HFF-Myc (cell line): ENCODE measurements around the gene TMEM235.

ENCODE experiments used
- DNase-seq: peaks from one replicate; pipeline ENCODE4 v3.0.0-alpha.2; 2011; ENCODE audit warnings: low read depth; ENCODE audit errors: extremely low read depth
- H3K4me3 ChIP-seq: replicated peaks from 2 replicates; pipeline ENCODE4 v1.5.1; 2011; ENCODE audit warnings: low read depth, mild to moderate bottlenecking, control low read depth, low read length
- CTCF ChIP-seq: IDR thresholded peaks from 2 replicates; pipeline ENCODE4 v1.5.1; 2012; ENCODE audit warnings: mild to moderate bottlenecking, low read depth, low read length, control low read depth; ENCODE audit errors: missing control alignments

The TMEM235 gene

DNA sequence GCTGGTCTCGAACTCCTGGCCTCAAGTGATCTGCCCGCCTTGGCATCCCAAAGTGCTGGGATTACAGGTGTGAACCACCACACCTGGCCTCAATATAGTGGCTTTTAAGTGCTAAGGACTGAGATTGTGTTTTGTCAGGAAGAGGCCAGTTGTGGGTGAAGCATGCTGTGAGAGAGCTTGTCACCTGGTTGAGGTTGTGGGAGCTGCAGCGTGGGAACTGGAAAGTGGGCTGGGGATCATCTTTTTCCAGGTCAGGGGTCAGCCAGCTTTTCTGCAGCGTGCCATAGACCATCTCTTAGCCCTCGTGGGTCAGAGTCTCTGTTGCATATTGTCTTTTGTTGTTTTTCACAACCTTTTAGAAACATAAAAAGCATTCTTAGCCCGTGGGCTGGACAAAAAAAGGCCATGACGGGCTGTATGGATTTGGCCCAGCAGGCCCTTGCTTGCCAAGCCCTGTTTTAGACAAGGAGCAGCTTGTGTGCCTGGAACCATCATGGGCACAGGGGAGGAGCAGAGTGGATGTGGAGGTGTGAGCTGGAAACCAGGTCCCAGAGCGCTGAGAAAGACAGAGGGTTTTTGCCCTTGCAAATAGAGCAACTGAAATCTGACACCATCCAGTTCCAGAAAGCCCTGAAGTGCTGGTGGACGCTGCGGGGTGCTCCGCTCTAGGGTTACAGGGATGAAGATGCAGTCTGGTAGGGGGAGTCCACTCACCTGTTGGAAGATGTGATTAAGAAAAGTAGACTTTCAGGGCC is 11.9 kb upstream of the TMEM235 start:
- TF ChIP-seq CTCF, result no peak
- DNase-seq, result no peak
- no peak overlapping the region for H3K4me3 ChIP-seq

- no peak for DNase-seq
- no peak for TF ChIP-seq CTCF
- H3K4me3 ChIP-seq, result no peak overlapping the region
Measured at GRCh38 chr17:78223061-78223460, 8.4 kb upstream of the TMEM235 start.

GRCh38 chr17:78223765-78224164 is 7.7 kb upstream of the TMEM235 start:
- TF ChIP-seq CTCF, result no peak
- H3K4me3 ChIP-seq, result no peak overlapping the region
- no peak for DNase-seq

DNA sequence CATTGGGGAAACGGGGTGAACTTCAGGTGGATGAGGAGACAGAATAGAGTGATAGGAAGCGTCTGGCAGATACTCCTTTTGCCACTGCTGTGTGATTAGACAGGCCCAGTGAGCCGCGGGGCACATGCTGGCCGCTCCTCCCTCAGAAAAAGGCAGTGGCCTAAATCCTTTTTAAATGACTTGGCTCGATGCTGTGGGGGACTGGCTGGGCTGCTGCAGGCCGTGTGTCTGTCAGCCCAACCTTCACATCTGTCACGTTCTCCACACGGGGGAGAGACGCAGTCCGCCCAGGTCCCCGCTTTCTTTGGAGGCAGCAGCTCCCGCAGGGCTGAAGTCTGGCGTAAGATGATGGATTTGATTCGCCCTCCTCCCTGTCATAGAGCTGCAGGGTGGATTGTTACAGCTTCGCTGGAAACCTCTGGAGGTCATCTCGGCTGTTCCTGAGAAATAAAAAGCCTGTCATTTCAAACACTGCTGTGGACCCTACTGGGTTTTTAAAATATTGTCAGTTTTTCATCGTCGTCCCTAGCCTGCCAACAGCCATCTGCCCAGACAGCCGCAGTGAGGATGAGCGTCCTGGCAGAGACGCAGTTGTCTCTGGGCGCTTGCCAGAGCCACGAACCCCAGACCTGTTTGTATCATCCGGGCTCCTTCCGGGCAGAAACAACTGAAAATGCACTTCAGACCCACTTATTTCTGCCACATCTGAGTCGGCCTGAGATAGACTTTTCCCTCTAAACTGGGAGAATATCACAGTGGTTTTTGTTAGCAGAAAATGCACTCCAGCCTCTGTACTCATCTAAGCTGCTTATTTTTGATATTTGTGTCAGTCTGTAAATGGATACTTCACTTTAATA is 7.0 kb upstream of the TMEM235 start:
- DNase-seq, result no peak
- no peak overlapping the region for H3K4me3 ChIP-seq
- TF ChIP-seq CTCF, result no peak

DNA sequence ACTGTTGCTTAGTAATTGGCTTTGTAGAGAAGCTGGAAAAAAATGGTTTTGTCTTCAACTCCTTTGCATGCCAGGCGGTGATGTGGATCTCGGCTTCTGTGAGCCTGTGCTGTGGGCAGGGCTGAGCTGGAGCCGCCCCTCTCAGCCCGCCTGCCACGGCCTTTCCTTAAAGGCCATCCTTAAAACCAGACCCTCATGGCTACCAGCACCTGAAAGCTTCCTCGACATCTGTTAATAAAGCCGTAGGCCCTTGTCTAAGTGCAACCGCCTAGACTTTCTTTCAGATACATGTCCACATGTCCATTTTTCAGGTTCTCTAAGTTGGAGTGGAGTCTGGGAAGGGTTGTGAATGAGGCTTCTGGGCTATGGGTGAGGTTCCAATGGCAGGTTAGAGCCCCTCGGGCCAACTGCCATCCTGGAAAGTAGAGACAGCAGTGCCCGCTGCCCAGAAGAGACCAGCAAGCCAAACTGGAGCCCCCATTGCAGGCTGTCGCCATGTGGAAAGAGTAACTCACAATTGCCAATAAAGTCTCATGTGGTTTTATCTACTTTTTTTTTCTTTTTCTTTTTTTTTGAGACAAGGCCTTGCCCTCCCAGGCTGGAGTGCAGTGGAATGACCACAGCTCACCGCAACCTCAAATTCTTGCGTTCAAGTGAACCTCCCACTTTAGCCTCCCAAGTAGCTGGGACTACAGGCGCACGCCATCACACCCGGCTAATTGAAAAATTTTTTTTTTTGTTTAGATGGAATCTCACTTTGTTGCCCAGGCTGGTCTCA is 6.2 kb upstream of the TMEM235 start:
- no peak overlapping the region for H3K4me3 ChIP-seq
- DNase-seq, result no peak
- TF ChIP-seq CTCF, result no peak

- no peak overlapping the region for H3K4me3 ChIP-seq
- DNase-seq, result no peak
- no peak for TF ChIP-seq CTCF
Measured at GRCh38 chr17:78226055-78226758, 5.2 kb upstream of the TMEM235 start.
